NCI-H446 treated with DMSO at 0.1 percent for 48 hours (cell line): ENCODE results near the gene KCNN1.
"Not testable (repeated sequence)": the region's sequence is repeated elsewhere in the genome, so short reads cannot be mapped to it uniquely, and the experiment has no call there.

Source experiments
- DNase-seq: peaks from one replicate; lab custom pipeline; 2025; lab: John Stamatoyannopoulos, UW

The KCNN1 gene

GRCh38 chr19:17969096-17969792 lies 2.3 kb downstream of the KCNN1 start:
- DNase-seq = no peak

DNA sequence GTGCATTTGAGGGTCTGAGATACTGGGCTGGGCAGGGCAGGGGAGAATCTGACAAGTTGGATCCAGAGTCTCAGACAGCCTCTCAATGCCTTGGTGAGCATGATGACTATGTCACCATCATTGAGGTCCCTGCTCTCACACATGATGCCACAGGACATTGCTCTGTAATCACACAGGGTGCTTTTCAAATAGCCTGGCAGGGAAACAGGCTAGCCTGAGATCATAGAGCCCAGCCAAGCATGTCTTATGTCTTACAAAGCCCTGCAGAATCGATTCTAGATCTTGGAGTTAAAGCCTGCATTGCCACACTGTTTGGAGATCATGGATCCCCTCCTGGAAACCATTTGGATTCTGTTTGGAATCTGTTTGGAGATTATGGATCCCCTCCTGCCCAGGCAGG lies 5.3 kb downstream of the KCNN1 start:
- no peak for DNase-seq

DNA sequence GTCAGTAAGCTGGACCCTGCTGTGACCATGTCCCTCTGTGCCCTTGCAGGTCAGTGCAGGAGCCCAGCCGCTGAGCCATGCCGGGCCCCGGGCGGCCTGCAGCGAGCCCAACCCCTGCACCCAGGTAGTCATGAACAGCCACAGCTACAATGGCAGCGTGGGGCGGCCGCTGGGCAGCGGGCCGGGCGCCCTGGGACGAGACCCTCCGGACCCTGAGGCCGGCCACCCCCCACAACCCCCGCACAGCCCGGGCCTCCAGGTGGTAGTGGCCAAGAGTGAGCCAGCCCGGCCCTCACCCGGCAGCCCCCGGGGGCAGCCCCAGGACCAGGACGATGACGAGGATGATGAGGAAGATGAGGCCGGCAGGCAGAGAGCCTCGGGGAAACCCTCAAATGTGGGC lies 6.9 kb downstream of the KCNN1 start:
- DNase-seq = no peak

- DNase-seq = no peak
These were observed 7.6 kb downstream of the KCNN1 start for GRCh38 chr19:17974551-17974950.

- DNase-seq = no peak
These were observed 8.1 kb downstream of the KCNN1 start for GRCh38 chr19:17975032-17975431.

- DNase-seq = no peak
These were observed 10.1 kb downstream of the KCNN1 start for GRCh38 chr19:17977021-17977420.

DNA sequence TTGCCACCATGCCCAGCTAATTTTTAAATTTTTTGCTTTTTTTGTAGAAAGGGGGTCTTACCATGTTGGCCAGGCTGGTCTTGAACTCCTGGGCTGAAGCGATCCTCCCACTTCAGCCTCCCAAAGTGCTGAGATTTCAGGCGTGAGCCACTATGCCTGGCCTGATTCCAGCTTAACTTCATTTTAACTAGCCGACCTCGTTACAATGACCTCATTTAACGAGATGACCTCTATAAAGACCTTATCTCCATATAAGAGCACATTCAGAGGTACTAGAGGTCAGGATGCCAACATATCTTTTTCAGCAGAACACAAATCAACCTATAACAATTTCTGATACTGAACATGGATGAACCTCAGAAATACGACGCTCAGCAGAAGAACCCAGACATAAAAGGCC lies 10.6 kb downstream of the KCNN1 start:
- no peak for DNase-seq

DNA sequence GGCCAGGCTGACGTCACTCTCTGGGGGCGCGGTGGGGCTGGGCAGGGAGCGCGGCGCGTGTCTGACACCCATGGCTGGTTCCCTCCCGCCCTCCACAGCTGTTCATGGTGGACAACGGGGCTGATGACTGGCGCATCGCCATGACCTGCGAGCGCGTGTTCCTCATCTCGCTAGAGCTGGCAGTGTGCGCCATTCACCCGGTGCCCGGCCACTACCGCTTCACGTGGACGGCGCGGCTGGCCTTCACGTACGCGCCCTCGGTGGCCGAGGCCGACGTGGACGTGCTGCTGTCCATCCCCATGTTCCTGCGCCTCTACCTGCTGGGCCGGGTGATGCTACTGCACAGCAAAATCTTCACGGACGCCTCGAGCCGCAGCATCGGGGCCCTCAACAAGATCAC lies 14.7 kb downstream of the KCNN1 start:
- no peak for DNase-seq

DNA sequence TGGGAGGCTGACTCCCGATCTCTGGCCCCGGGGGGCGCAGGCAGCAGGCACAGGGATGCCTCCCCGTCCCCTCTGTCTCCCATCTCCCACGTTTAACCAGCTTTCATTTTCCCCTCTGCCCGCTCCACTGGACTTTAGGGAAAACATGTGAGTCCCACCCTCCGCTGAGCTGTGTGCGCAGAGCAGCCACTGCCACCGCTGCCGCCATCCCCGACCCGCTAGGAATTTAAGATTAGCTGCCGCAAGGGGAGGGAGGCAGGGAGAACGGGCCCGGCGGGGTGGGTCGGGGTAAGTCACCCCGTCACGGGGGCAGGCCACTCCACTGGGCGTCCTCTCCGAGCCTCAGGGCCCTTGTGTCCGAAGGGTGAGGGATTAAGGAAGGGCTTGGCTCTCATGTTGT lies 15.5 kb downstream of the KCNN1 start:
- no peak for DNase-seq

DNA sequence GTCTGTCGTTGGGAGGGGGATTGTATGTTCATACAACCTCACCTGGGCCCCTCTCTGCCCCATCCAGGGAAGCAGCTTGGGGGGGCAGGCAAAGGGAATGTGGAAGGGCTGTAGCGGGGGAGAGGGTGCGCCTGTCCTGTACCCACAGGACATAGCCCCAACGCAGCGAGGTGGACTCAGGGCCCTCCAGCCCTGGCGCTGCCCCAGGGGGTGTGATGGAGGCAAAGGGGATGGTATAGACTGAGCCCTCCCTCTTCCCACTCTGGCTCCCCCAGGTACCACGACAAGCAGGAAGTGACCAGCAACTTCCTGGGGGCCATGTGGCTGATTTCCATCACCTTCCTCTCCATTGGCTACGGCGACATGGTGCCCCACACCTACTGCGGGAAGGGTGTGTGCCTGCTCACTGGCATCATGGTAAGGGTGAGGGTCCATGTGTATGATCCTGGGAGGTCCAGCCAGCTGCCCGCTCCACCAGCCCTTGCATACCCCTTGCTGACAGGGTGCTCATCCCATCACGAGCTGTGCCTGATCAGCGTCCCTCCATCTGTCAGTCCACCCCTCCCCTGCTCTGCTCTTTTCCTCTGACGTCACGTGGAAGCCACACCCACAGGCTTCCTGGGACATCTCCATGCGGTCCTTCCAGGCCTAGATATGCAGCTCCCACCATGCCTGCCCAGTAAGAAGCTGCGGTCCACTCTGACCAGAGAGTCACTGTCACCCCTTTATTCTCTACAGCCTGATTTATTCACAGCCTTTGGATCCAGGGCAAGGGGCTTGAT lies 18.3 kb downstream of the KCNN1 start:
- no peak for DNase-seq

DNA sequence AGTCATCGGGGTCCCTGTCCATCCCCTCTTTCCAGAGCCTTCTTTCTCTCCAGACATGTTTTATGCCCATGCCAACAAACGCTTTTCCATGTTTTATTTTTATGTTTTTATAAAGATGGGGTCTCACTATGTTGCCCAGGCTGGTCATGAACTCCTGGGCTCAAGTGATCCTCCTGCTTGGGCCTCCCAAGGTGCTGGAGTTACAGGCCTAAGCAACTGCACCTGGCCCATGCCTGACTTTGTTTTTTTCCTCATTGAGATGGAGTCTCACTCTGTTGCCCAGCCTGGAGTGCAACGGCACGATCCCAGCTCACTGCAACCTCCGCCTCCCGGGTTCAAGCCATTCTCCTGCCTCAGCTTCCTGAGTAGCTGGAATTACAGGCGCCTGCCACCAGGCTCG lies 19.7 kb downstream of the KCNN1 start:
- not testable (repeated sequence) for DNase-seq

DNA sequence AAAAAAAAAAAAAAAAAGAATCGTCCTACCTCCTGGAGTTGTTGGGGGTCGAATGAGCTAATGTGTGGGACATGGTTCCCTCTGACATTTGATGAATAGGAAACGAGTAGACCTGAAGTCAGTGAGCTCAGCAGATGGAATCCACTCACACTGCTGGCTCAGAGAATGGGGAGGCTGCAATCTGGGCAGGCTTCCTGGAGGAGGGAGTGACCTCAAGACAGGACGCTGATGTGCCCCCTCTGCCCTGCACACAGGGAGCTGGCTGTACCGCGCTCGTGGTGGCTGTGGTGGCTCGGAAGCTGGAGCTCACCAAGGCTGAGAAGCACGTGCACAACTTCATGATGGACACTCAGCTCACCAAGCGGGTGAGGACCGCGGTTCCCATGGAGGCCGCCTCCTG lies 21.3 kb downstream of the KCNN1 start:
- no peak for DNase-seq

GRCh38 chr19:17989425-17990094 lies 22.7 kb downstream of the KCNN1 start:
- DNase-seq = no peak

GRCh38 chr19:17993076-17993813 lies 26.3 kb downstream of the KCNN1 start:
- no peak for DNase-seq

- DNase-seq = peak; percentile 26
These were observed 30.0 kb downstream of the KCNN1 start for GRCh38 chr19:17996826-17997316.

GRCh38 chr19:17997969-17998826 lies 31.3 kb downstream of the KCNN1 start:
- DNase-seq = no peak

GRCh38 chr19:17998827-17999150 lies 31.9 kb downstream of the KCNN1 start:
- DNase-seq = no peak

DNA sequence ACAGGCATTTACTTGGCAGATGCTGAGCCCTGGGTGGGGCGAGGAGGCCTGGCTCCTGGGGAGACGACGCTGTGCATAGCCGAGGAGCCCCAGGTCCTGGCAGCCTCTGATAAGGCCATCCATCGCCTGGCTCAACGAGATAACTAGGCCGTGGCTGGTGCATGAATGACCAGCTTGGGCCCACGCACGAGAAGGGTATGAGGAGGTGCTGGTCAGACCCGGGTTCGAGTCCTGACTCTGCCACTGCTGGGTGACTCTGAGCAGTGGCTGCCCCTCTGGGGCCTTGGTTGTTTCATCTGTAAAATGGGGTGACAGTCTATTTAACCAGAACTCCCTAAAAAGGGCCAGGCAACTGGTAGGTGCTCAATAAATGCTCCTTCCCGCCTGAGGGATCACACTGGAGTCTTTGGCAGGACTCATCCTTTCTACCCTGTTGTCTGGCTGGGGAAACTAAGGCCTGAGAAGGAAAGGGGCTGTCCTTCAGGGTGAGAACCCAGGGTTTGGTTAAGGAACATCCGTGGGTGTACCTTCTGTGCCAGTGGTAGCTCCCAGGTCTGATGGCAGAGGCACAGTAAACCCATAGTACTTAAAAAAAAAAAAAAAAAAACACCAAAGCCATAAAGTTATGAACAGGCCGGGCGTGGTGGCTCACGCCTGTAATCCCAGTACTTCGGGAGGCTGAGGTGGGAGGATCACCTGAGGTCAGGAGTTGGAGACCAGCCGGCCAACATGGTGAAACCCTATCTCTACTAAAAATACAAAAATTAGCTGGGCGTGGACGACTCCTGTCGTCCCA lies 33.0 kb downstream of the KCNN1 start:
- DNase-seq = no peak

DNA sequence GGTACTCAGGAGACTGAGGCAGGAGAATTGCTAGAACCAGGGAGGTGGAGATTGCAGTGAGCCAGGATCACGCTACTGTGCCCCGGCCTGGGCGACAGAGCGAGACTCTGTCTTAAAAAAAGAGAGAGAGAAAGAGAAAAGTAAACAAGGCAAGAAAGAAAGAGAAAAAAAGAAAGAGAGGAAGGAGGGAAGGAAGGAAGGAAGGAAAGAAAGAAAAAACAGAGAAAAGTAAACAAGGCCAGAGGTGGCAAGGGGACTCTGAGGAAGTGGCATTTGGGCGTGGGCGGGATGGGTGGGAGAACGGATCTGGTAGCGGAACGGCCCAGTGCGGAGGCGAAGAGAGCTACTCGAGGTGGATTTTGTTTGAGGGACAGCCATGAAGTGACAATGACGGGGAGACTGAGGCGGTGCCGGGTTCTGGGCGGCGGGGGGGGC lies 33.6 kb downstream of the KCNN1 start:
- no peak for DNase-seq
